Epidermal melanocyte (primary cell): ENCODE results near the gene MRPL32.

Experiments
- DNase-seq: peaks from one replicate; pipeline ENCODE4 v3.0.0; 2011; ENCODE audit warnings: low spot score; ENCODE audit not compliant: insufficient read length

MRPL32 gene

GRCh38 chr7:42926204-42926603 is 6.0 kb upstream of the MRPL32 start:
- DNase-seq: no peak

GRCh38 chr7:42928754-42929153 is 3.4 kb upstream of the MRPL32 start:
- no peak for DNase-seq

- no peak for DNase-seq
Measured at GRCh38 chr7:42929449-42929848, 2.7 kb upstream of the MRPL32 start.

- DNase-seq: no peak
Measured at GRCh38 chr7:42930889-42931288, 1.3 kb upstream of the MRPL32 start.

- no peak for DNase-seq
Measured at GRCh38 chr7:42931447-42931833, 736 bp upstream of the MRPL32 start.

- DNase-seq: no peak
Measured at GRCh38 chr7:42932811-42933591, 825 bp downstream of the MRPL32 start.

GRCh38 chr7:42934291-42934690 is 2.1 kb downstream of the MRPL32 start:
- DNase-seq: no peak

- DNase-seq: no peak
Measured at GRCh38 chr7:42935861-42936260, 3.7 kb downstream of the MRPL32 start.

GRCh38 chr7:42939457-42940240 is 7.5 kb downstream of the MRPL32 start:
- DNase-seq: no peak

- peak; percentile 57 for DNase-seq
Measured at GRCh38 chr7:42940985-42941847, 9.0 kb downstream of the MRPL32 start.

GRCh38 chr7:42945821-42946626 is 13.8 kb downstream of the MRPL32 start:
- no peak for DNase-seq

GRCh38 chr7:42946627-42946950 is 14.4 kb downstream of the MRPL32 start:
- DNase-seq: no peak

GRCh38 chr7:42947521-42947920 is 15.3 kb downstream of the MRPL32 start:
- no peak for DNase-seq

GRCh38 chr7:42950417-42950816 is 18.2 kb downstream of the MRPL32 start:
- DNase-seq: no peak

GRCh38 chr7:42952328-42952727 is 20.2 kb downstream of the MRPL32 start:
- no peak for DNase-seq

- no peak for DNase-seq
Measured at GRCh38 chr7:42953994-42954393, 21.8 kb downstream of the MRPL32 start.

- DNase-seq: no peak
Measured at GRCh38 chr7:42956062-42956461, 23.9 kb downstream of the MRPL32 start.

- no peak for DNase-seq
Measured at GRCh38 chr7:42959549-42959948, 27.4 kb downstream of the MRPL32 start.

GRCh38 chr7:42960762-42961161 is 28.6 kb downstream of the MRPL32 start:
- no peak for DNase-seq

- no peak for DNase-seq
Measured at GRCh38 chr7:42961170-42961569, 29.0 kb downstream of the MRPL32 start.

GRCh38 chr7:42964293-42964692 is 32.1 kb downstream of the MRPL32 start:
- DNase-seq: no peak
